GM18499 (cell line): ENCODE results near the gene THOC6.

Experiments
- ATAC-seq: cut with Tn5 transposase; IDR thresholded peaks from one replicate; pipeline ENCODE4 v1.9.1; 2021; ENCODE audit warnings: moderate number of reproducible peaks; ENCODE audit not compliant: insufficient read depth, unreplicated experiment

Gene THOC6

DNA sequence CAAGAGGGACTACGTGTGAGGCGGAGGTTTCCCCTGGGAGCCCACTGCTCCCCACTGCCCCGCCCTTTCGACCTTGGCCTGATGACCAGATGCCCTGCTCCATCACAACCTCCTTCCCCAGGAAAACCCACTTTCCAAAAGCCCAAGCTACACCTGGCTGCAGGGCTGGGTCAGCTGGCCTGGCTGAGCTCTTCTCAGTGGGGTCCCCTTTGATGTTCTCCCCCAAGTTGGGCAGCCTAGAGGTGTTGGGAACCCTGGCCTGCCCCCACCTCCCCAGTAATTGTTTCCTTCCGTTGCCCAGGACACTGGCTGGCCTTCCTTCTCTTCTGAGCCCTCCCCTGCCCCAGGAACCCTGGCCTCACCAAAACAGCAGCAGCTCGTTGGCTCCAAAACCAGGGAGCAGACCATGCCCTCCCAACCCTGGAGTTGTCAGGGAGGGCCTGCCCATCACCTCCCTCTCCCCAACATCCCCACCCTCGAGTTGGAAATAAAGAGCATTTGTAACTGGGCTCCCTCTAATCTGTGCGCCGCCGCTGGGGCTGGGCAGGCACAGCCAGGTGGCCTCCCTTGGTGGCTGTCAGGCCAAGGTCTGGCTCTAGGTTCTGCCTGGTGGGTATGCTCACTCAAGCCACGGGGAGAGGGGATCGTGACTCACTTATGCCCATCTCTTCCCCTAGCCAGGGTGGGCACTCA is 9.7 kb upstream of the THOC6 start:
- ATAC-seq = no peak

DNA sequence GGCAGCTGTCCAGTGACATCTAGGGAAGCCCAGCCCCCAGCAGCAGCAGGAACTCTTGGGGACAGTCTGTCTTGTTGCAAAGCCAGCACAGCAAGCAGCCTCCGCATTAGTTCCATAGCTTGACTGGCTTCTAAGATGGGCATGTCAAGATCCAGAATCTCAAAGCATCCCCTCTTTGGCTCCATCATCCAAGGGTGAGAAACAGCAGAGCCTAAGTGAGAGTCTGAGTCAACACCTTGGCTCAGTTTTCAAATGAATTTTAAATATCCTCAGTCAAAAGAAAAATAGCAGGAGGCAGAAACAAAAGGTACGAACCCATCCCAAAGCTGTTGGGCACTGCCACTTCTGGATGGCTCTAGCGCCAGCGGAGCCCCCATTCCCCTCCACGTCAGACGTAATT is 8.9 kb upstream of the THOC6 start:
- ATAC-seq = no peak

DNA sequence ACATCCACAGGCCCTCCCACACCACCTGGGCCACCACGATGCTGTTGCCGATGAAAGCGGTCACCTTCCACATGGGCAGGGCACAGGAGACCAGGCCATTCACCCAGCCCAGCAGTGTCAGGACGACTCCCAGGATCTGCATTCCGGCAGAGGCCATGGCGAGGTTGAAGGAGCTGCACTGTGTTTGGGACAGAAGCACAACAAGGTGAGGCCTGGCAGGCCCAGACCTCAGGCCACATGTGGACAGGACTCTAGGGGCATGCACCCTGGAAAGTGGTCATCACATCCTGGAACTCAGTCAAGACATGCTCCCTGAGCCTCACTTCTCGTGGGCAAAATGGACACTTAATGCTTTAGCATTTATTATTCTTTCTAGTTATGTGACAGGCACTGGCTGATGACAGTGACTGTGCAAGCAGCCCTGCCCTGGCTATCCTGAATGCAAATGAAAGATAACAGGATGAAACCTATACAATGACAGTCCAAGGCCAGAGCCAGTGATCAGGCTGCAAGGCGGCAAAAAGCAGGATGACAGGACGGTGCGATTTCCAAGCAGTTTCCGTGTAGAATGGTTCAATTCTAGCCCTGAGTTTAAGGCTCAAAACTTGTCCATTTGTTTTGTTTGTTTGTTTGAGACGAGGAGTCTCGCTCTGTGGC is 7.8 kb upstream of the THOC6 start:
- no peak for ATAC-seq

DNA sequence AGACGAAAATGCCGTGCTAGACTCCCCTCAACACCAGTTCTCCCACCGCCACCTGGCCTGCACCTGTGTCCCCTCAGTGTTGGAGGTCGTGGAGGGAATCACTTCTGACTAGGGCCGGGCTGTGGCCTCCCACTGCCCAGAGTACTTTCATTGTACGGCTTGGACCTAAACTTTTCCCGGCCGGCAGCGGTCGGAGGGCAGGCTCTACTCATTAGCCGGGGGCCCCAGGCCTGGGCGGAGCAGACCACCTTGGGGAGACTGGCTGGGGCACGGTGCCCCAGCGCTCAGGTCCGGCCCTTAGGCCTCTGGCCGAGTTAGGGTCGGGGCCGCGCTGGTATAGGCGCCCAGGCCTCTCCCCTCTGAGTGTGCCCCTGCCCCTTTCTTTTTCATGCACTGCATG is 6.5 kb upstream of the THOC6 start:
- ATAC-seq = no peak

DNA sequence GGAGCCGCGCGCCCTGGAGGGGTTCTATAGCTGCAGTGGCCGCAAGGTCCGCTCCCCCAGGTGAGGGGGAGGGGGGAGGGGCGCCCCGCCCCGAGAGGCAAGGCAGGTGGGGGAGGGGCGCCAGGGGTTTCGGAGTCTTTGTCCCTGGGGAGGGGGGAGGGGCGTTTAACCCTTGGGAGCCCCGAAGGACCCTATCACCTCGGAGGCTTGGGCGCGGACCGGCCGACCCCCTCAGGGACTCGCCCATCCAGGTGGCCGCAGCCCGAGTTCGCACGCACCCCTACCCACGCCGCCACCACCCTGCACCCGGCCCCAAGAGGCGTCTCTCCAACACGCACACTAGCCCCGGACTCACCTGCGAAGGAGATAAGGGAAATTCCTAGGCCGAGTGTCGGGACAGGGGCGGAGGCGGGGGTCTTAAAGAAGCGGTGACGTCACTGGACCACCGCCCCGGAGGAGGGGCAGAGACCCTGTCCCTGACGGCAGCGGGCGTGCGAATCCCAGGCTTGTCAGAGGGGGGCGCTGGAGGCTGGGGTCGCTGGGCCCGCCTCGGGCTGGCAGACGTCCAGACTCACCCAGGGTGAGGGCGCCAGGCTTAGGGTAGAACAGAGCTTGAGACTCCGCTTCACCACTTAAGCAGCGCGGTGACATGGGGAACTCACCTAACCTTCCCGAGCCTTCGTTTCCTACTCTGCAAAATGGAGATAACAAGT is 5.9 kb upstream of the THOC6 start, which contains the start of gene CLDN6:
Gene CLDN6, minus strand, starts transcription at position 390 of the 713 bp plus-strand sequence. CDS start 2,162 bp downstream, outside the sequence.
- no peak for ATAC-seq

DNA sequence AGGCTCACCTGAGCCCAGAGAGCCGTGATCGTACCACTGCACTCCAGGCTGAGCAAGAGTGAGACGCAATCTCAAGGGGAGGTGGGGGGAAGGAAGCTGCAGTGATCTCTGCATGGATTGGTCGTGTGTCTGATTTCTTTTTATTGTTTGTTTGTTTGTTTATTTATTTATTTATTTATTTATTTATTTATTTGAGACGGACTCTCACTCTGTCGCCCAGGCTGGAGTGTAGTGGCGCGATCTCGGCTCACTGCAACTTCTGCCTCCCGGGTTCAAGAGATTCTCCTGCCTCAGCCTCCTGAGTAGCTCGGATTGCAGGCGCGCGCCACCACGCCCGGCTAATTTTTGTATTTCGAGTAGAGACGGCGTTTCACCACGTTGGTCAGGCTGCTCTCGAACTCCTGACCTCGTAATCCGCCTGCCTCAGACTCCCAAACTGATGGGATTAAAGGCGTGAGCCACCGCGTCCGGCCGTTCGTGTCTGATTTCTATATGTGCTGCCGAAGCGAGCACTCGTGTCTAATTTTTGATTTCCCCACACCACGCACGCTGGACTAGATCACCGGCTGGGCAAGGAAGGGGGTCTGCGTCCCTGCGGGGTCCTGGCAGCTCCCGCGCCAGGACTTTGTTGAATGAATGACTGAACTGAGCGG is 4.1 kb upstream of the THOC6 start:
- ATAC-seq = no peak

DNA sequence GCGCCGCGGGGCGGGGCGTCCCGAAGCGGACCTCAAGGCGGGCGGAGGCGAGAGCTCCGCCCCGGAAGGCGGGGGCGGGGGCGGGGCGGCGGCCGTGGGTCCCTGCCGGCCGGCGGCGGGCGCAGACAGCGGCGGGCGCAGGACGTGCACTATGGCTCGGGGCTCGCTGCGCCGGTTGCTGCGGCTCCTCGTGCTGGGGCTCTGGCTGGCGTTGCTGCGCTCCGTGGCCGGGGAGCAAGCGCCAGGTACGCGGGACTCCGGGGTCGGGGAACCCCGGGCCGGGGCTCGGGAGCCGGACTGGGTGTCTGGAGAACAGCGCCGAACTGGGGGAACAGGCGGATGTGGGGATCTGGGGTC is 3.6 kb upstream of the THOC6 start, which contains the start of gene TNFRSF12A:
Gene TNFRSF12A, plus strand, starts transcription at position 122 of the 357 bp plus-strand sequence. Its CDS starts 30 bp downstream, at position 152.
- no peak for ATAC-seq

DNA sequence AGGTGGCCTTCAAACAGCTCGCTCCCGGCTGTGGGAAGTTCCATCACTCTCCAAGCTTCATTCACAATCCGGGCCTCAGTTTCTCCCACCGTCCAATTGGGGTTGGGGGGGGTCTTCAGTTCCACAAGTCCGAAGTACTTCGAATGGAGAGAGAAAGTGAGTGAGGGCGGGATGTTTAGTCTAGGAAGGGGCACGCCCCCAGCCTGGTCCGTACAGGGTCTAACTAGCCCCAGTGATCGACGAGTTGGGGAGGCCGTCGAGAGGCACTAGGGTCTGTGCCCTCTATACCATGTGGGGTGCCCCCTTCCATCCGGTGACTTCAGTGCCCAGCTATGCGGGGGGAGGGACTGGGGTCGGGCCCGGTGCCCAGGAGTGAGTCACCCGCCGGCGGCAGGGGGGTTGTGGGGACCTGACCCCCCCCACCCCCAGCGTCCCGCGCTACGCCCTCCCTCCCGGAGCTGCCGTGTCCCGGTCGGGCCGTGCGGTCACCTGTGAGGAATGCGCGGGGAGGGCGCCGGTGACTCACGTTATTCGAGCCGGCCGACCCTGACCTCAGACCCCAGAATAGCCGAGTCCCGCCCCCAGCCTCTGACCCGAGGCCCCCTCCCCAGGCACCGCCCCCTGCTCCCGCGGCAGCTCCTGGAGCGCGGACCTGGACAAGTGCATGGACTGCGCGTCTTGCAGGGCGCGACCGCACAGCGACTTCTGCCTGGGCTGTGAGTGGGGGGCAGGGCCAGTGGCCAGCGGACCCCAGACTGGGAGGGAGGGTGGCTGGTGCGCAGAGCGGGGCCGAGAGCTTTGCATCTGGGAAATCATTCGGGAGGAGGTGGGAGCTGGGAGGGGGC is 3.0 kb upstream of the THOC6 start:
- ATAC-seq = no peak

DNA sequence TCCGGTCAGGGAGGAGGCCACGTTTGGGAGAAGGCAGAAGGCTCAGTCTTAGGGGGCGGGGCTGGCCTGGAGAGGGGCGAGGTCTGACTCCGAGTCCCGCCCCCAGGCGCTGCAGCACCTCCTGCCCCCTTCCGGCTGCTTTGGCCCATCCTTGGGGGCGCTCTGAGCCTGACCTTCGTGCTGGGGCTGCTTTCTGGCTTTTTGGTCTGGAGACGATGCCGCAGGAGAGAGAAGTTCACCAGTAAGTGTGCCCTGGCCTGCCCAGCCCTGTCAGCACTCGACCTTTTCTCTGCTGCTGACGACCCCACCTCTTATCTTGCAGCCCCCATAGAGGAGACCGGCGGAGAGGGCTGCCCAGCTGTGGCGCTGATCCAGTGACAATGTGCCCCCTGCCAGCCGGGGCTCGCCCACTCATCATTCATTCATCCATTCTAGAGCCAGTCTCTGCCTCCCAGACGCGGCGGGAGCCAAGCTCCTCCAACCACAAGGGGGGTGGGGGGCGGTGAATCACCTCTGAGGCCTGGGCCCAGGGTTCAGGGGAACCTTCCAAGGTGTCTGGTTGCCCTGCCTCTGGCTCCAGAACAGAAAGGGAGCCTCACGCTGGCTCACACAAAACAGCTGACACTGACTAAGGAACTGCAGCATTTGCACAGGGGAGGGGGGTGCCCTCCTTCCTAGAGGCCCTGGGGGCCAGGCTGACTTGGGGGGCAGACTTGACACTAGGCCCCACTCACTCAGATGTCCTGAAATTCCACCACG is 2.2 kb upstream of the THOC6 start:
- no peak for ATAC-seq

DNA sequence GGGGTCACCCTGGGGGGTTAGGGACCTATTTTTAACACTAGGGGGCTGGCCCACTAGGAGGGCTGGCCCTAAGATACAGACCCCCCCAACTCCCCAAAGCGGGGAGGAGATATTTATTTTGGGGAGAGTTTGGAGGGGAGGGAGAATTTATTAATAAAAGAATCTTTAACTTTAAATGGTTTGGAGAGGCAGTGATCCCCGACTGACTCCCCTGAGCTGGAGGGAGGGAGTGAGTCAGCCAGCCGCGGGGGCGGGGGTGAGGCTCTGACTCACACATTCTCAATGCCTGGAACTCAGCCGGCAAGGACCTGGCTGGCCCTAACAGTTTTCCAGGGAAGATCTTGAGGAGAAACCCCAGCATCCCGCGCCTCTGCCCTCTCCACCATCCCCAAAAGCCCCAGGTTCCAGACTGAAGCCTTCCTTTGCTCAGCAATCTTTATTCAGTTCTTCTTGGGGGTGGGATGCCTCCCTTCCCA is 1.6 kb upstream of the THOC6 start:
- ATAC-seq = no peak

DNA sequence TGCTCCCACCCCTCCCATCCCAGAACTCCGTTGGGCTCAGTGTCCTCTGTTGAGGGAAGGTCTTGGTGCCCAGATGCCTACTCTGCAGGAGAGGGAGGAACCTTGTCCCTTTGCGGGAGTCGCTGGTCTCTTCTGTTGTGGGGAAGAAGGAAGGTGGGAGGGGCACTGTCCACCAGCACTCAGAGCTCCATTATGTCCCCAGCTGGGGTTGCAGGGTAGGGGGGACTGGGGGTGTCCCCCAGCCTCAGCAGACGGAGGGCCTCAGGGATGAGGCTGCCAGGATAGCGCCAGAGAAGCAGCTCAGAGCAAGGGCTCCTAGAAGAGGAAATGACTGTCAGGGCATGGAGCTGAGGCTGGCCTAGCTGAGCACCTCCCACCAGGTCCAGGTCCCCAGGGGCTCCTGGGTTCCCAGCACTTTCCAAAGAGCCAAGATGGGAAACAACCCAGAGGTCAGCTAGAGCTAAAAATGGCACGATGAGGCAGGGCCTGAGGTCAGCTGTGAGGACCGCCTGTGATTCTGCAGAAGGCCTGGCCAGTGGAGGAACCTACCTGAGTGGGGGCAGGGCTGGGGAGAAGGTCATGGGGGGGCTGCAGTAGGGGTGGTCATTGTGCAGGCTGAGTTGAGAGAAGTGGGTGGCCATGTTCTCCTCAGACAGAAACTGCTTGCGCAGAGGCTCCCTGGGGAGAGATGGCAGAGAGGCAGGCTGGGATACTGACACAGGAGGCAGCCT is 986 bp upstream of the THOC6 start:
- ATAC-seq = no peak

DNA sequence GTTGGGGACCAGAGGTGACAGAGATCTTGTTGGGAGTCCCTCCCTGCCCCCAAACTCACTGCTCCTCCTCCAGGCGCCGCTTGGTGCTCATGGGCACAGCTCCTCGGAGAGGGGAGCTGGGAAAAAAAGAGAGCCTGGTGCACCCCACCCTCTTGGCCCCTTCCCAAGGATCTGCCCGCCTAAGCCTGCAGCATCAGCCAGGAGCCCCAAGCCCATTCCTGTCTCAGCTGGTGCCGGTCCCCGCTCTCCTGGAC is 493 bp upstream of the THOC6 start:
- ATAC-seq = no peak

DNA sequence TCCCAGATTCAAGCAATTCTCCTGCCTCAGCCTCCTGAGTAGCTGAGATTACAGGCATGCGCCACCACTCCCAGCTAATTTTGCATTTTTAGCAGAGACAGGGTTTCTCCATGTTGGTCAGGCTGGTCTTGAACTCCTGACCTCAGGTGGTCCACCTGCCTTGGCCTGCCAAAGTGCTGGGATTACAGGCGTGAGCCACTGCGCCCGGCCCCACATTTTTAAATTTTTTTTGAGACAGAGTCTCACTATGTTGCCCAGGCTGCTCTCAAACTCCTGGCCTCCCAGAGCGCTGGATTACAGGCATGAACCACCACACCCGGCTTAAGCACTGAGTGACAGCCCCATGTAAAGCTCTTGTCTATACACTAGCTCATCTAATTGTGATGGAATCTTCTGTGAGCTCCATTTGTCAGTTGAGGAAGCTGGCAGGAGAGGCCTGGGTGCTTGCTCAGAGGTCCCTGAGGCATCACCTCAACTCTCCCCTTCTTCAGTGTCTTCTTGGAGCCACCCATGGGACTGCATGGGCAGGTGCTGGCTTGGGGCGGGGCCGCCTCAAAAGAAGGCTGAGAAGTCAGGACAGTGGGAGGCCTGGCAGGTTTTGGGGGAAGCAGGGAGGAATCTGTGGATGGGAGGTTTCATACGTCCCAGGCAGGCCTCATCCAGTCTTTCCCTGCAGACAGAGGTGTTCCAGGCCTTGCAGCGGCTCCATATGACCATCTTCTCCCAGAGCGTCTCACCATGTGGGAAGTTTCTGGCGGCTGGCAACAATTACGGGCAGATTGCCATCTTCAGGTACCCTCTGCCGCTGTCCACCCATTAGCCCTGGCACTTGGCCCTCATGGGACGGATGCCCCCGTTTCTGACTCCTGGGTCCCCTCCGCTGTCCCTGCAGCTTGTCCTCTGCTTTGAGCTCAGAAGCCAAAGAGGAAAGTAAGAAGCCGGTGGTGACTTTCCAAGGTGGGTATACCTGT is 1.5 kb downstream of the THOC6 start:
- no peak for ATAC-seq

DNA sequence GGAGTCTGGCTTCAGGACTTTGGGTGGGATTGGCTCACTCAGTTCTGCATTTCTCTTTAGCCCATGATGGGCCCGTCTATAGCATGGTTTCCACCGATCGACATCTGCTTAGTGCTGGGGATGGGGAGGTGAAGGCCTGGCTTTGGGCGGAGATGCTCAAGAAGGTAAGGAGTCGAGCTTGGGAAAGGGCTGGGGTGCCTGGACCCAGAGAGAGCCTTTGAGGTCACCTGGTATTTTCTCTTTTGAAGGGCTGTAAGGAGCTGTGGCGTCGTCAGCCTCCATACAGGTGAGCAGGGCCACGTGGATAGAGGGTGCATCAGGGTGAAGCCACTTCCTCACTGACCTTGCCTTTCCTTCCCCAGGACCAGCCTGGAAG is 2.2 kb downstream of the THOC6 start:
- ATAC-seq = no peak

DNA sequence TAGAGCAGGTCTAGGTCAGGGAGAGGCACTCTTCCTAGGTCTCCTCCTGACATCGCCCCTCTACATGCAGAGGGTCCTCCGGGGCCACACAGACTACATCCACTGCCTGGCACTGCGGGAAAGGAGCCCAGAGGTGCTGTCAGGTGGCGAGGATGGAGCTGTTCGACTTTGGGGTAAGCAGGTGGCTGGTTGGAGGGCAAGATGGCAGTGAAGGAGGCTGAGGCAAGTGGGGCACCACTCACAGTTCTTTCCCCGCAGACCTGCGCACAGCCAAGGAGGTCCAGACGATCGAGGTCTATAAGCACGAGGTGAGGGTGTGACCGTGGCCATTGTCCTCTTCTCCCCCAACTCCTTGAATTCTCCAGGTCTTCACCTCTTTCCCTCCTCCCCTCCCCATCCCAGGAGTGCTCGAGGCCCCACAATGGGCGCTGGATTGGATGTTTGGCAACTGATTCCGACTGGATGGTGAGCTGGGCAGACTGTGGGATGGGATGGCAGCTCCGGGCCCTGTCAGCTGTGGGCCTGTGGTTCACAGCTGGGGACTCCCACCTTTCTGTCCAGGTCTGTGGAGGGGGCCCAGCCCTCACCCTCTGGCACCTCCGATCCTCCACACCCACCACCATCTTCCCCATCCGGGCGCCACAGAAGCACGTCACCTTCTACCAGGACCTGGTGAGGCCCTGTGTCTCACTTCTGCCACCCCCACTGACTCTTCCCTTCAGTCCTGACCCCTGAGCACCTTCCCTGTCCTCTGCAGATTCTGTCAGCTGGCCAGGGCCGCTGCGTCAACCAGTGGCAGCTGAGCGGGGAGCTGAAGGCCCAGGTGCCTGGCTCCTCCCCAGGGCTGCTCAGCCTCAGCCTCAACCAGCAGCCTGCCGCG is 3.0 kb downstream of the THOC6 start:
- ATAC-seq = no peak

DNA sequence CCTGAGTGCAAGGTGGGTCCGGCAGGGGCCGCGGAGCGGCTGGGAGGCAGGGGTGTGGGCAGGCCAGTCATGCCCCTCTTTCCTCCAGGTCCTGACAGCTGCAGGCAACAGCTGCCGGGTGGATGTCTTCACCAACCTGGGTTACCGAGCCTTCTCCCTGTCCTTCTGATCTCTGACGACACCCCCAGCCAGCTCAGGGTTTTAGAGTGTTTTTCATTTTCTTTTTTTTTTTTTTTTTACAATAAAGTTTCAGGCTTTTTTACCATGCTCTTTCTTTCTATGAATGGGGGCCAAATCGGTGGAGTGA is 3.6 kb downstream of the THOC6 start:
- no peak for ATAC-seq
